NCI-H2196 treated with DMSO at 0.1 percent for 48 hours (cell line): ENCODE data around the gene DCPS.
"Not testable (repeated sequence)": the region's sequence is repeated elsewhere in the genome, so short reads cannot be mapped to it uniquely, and the experiment has no call there.

Source experiments
- DNase-seq: peaks from one replicate; lab custom pipeline; 2025; ENCODE audit not compliant: unreplicated experiment; lab: John Stamatoyannopoulos, UW

DCPS gene

DNA sequence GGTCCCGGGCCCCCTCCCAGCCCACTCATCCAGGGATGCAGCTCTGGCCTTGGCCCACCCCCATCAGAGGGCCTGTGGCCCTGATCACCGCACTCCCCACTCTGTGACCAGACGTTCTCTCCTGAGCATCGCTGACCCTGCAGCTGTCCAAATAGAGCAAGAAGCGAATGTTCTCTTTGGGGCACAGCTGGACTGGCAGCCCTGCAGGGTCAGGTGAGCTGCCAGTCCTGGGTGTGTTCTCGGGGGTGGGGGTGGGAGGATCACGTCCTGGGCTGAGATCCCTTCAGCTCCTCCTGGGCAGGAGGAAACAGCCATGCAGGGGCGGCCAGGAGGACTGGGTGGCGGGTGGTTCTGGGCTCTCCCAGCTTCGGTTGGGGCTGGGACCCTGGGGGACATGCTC, 78.1 kb downstream of the DCPS start:
- DNase-seq, result not testable (repeated sequence)

DNA sequence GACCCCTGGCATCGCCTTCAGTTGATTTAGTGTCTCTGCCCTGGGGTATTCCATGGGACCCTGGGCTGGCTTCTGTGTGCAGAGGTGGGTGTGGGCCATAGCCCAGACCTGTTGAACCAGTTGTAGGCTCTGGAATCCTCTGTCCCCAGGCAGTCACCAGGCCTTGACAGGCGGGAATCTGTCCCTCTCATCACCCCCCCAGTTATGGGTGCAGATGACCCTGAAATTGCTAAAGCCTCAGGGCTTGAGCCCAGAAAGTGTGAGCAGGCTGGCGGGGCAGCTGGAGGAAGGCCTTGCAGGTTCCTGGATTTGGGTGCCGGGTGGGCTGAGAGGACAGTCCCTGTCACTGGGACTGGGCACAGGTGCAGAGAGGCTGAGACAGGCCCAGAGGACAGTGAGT, 78.8 kb downstream of the DCPS start:
- not testable (repeated sequence) for DNase-seq

DNA sequence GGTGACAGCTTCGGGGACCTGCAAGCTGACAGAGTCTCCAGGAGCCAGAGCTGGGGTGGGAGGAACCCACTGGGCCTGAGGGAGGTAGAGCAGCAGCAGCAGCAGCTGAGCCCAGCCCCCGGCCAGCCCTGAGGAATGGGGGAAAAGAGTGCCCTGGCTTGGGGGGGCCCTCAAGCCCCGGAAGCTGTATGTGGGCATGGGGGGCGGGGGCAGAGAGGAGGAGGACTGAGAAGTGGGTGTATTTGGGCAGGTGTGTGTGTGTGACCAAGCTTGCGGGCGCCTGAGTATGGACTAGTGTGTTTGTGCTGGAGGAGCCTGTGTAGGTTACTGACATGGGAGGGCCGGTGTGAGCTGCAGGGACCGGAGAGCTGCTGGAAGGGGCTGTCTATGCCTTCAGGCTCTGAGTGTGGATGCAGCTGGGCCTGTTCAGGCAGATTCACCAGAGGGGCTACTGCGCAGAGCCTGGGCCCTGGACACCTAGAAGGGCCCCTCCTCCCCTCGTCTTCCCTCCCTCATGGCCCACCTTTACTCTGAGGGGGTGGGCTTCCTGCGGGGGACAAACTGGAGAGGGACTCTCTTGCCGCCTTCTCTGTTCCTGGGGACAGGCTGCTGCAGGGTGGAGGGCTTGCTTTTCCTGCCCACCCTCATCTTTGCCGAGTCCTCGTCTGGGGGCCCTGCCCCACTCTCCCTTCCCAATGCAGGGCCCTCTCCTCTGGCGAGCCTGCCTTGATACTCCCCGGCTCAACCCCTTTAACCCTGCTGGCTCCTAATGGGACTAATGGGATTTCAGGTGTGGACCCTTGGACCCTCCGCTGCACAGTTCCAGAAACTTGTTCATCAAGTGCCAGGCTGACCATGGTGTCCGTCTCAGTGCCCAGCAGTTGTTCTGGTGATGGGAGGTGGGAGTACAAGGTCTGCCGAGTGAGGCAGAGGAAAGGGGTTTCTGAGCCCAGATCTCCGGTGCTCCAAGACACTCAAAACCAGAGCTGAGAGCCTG, 79.8 kb downstream of the DCPS start:
- no peak for DNase-seq

DNA sequence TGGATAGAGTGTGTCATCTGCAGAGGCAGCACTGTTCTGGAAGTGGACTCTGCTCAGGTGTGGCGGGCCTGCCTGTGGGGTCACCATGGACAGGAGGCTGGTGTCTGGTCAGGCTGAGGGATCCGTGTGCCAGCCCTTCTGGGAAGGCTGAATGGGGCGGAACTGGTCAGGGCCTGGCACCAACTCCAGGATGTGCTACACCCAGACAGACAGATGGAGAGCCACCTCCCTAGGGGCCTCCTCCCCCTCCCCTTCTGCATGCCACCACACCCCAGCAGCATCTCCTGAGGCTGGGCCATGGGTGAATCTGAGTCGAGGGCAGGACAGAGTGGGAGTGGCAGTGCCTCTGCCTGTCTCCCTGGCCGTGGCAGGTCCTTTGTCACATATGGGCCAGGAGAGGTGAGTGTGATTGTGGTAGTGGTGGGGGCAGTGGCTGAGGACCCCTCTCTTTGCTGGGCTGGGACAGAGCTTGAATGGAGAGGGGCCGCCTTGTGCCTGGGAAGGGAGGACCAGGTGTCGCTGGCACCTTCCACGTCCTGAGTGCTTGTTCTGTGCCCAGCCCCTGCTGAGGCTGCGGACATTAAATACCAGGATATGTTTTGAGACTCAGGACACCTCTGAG, 80.7 kb downstream of the DCPS start:
- no peak for DNase-seq

DNA sequence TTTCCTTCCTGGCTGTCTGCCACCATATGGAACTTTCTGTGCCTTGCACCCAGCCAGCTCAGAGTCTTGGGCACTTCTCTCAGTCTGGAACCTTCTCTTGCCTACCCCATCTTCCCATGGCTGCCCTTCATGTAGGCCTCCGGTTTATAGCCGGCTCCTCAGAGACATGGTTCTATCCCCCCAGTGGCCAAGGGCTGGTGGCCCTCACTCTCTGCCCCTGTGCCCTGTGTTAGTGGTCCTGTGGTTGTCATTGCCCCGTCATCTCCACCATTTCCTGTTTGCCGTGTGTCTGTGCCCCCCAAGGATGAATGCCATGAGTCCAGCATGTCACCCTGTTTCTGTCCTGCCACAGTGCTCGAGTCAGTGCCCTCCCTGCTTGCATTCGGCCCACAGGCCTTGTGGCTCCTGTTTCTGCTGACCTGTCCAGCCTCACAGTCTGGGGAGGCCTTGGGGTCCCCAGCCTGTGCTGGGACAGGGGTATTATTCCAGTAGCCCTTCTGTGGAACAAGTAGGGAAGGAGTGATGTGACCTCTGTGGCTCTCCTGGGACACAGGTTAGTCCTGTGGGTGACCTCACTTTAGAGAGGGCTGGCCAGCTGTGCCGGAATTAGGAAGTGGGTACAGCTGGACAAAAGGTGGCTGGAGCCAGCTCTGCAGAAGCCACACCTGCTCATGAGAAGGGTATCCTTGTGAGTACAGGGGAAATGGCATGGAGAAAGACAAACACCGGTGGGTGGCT, 82.3 kb downstream of the DCPS start:
- no peak for DNase-seq

DNA sequence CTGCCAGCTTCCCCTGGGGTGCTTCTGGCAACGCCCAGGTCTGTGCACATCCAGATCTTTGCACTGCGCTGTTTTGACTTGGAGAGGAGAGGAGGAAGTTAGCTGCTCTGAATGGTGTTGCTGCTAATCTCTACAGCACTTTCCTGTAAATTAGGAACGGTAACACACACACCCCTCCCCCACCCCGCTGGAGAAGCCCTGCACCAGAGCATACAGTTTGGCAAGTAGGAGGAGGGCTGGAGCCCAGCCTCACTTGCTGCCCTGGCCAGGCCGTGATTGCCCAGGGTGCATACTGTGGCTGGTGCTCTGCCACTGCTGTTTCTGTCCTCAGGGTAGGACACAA, 82.8 kb downstream of the DCPS start:
- peak; percentile 73 for DNase-seq

DNA sequence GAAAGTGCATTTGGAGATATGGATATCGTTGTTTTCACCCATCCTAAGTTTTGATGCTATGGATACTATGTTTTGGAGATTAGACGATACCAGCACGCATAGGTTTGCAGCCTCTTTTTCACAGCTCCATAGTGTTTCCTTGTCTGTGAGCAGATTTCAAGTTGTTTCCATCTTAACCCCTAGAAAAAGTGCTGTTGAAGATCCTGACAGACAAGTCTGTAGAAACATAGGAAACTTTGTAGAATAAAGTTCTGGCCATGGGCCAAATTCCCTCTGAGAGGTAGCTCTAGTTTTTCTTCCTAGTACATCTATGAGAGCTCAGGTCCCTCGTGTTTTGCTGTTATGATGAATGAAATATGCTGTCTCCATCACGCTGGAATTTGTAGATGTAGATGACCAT, 84.0 kb downstream of the DCPS start:
- DNase-seq, result no peak

DNA sequence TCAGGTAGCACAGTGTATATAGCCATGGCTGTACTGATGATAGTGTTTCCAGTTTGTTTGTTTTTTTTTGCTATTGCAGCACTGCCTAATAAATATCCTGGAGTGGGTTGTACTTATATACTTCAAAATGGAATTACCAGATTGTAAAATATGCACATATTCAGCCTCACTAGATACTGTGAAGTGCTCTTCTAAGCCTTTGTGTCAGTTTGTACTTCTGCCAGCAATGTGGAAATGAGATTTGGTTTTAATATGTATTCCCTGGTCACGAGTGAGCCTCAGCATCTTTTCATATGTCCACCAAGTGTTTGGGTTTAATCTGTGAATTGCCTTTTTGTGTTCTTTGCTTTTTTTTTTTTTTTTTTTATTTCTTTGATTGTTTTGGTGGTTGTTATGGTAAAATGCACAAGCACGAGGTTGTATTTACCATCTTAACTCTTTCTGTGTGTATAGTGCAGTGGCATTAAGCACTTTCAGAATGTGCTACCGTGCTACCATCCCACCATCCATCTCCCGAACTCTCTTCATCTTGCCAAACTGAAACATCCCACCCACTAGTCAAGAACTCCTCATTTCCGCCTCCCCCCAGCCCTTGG, 86.5 kb downstream of the DCPS start:
- DNase-seq, result no peak

DNA sequence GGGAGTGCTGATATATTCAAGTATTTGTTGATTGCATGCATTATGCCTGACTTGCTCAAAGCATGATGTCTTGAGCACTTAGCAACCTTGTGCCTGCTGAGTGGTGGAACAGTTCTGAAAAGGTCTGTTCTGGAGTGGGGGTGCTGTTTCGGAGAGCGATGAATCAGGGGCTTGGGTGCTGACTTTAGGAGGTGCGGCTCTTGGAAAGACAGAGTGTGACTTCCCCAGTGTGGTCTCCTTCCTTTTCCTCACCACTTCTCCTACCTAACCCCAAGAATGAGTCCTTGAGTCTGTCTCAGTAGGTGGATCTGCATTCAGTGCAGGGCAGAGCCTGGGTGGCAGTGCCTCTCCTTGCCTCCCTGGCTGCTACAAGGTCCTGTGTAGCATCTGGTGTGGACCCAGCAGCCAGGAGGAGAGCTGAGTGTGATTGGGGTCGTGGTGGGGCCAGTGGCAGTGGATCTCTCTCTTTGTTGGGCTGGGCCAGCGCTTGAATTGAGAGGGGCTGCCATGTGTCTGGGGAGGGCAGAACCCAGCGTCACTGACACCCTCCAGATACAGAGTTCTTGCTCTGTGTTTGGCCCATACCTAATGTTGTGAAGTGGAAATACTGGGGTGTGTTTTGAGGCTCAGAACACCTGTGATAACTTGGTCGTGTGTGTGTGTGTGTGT, 87.6 kb downstream of the DCPS start:
- no peak for DNase-seq

DNA sequence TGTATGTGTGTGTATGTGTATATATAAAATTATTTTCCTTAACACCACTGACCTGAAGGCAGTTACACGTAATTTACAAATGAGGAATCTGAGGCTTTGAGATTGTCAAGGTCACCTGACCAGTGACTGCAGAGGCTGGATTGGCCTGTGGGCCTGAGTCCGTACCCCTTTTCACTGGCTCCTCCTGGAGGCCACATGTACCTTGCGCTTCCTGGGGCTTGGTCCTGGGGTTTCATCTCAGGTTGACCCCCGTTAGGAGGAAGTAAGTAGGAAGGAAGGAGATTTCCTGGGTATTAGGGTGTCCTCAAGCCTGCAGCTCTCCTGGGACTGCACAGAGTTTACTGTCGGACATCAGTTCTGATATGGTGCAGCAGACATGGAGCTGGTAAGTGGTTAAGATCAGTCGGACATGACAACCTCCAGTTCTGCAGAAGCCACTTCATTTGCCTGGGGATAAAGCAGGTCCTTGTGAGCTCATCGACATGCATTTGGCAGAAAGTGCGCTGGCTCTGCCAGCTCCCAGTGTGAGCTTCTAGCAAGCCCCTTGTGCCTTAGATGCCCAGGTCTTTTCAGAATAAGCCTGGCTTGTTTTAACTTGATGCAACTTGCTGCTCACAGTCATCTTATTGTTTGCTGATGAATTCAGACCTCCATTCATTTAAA, 88.2 kb downstream of the DCPS start:
- no peak for DNase-seq

DNA sequence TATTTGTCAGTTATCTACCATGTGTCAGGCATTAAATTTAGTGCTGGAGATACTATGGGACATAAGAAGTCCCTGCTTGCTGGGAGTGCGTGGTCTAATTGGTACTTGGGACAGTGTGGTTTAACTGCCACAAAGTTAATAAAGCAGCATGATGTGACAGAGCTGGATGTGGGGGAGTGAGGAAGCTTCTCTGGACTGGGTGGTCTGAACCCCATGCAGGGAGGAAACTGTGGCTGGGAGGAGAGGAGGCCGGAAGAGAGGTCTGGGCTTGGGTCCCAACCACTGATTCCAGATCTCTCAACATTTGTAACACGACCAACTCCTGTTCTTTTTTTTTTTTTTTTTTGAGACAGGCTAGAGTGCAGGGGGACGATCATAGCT, 88.8 kb downstream of the DCPS start:
- no peak for DNase-seq

DNA sequence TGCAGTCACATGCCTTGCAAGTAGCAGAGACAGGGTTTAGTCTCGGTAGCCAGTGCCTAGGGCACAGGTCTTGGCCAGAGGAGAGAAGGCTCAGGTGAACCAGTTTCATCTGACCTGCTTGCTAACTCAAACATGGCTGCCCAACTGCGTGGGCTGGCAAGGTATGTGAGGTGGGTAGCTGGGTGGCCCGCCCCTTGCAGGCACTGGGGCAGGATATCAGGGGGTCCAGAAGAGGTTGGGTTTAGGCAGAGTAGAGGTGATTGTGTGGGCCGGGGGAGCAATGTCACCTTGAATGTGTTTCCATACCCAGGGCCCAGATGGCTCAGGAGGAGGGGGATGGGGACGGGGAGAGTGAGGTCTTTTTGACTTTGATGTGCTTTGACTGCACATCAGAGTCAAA, 89.3 kb downstream of the DCPS start:
- no peak for DNase-seq

DNA sequence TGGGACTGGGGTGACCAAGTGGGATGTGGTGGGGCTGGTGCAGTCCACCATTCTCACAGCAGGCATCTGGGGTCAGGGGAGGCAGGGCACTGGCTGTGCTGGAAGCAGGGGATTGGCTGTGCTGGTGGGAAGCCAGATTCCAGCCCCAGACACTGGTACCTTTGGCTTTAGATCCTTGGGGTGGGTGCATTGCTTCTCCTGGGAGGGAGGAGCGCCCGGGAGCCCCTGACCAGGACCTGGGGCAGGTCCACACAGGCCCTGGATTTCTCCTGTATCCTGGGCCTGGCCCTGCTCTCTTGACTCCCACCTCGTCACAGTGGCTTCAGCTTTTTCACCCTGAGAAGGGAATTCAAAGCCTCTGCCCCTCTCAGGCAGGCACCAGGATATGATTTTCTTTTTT, 90.2 kb downstream of the DCPS start:
- DNase-seq, result no peak

DNA sequence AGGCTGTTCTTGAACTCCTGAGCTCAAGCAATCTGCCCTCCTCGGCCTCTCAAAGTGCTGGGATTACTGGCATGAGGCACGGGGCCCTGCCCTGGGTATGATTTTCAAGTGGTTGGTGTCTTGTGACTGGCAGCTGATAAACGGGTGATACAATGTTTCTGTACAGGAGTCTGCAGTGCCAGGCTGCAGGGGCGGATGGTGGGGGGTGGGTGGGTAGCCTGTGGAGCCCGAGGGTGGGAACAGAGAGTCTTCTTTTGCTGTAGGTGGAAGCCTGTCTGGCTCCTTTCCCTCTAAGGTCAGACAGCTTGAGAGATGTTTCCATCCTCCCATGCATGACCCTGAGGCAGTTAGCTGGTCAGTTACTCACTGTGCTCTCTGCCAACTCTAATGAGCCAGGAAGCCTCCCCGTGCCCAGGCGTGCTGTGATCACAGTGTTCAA, 90.8 kb downstream of the DCPS start:
- DNase-seq, result peak; percentile 51
